ENCODE results near the gene SORCS3. TPM values are rescaled to one million over a fixed set of nuclear protein-coding genes. Genes with fewer than 3 reads are reported as not detected.

Gene SORCS3
- total and polyA plus RNA-seq, 2 experiments from 2014 or later: not detected

GRCh38 chr10:105274556-105275070, 633.5 kb downstream of the SORCS3 start:
- Histone ChIP-seq H4K20me1 (ENCODE audit: insufficient read depth) (no peaks in the 10 kb centered on the region), H3K36me3 (ENCODE audit: low read depth) (no peaks in the 10 kb centered on the region), H3K4me3 (no peak overlapping the region), H3K4me1 (ENCODE audit: insufficient read depth) (no peaks in the 10 kb centered on the region), H3K9ac (no peak overlapping the region), H3K9me2 (ENCODE audit: insufficient read depth) (no peaks in the 10 kb centered on the region), H2AFZ (no peak overlapping the region), H3K9me3 (ENCODE audit: low read depth) (no peaks in the 10 kb centered on the region), H3K27me3 (replicated peaks; ENCODE audit: insufficient read depth) (no peaks in the 10 kb centered on the region), H3F3A (ENCODE audit: insufficient read depth) (no peaks in the 10 kb centered on the region), H3K79me2 (ENCODE audit: insufficient read depth) (no peaks in the 10 kb centered on the region), H3K4me2 (ENCODE audit: unreplicated experiment) (no peak overlapping the region), H3K27ac (no peak overlapping the region)
- WGBS, 2 experiments (ENCODE audit: low coverage in 1 of 2, low lambda C conversion rate in 2 of 2, missing lambda C conversion rate in 2 of 2): 27 to 30% methylated on average over 3 of the region's 3 CpGs
- DNase-seq: no peak
- in situ Hi-C loops (cut with MboI): no loop called here
- no peak for TF ChIP-seq EZH2 (IDR thresholded peaks at IDR 0.05; ENCODE audit: insufficient read depth, poor library complexity, severe bottlenecking)
- no peak for TF ChIP-seq EZH2phosphoT487 (IDR thresholded peaks at IDR 0.05; ENCODE audit: insufficient read depth, low read depth)

- TF ChIP-seq EZH2 (IDR thresholded peaks at IDR 0.05; ENCODE audit: insufficient read depth, poor library complexity, severe bottlenecking): no peak
- no peak for TF ChIP-seq EZH2phosphoT487 (IDR thresholded peaks at IDR 0.05; ENCODE audit: insufficient read depth, low read depth)
- Histone ChIP-seq H3K9me3 (ENCODE audit: low read depth) (no peaks in the 10 kb centered on the region), H3K36me3 (ENCODE audit: low read depth) (no peaks in the 10 kb centered on the region), H3K4me1 (ENCODE audit: insufficient read depth) (no peaks in the 10 kb centered on the region), H3K9ac (no peak overlapping the region), H3K4me2 (ENCODE audit: unreplicated experiment) (no peak overlapping the region), H2AFZ (no peak overlapping the region), H3K27ac (no peak overlapping the region), H3K79me2 (ENCODE audit: insufficient read depth) (no peaks in the 10 kb centered on the region), H3K9me2 (ENCODE audit: insufficient read depth) (no peaks in the 10 kb centered on the region), H4K20me1 (ENCODE audit: insufficient read depth) (no peaks in the 10 kb centered on the region), H3K27me3 (replicated peaks; ENCODE audit: insufficient read depth) (no peaks in the 10 kb centered on the region), H3K4me3 (no peak overlapping the region), H3F3A (ENCODE audit: insufficient read depth) (no peaks in the 10 kb centered on the region)
- DNase-seq: no peak
- WGBS, 2 experiments (ENCODE audit: low coverage in 1 of 2, low lambda C conversion rate in 2 of 2, missing lambda C conversion rate in 2 of 2): 52 to 63% methylated on average over 7 of the region's 7 CpGs
- in situ Hi-C loops (cut with MboI): no loop called here
Measured at GRCh38 chr10:105278439-105278838, 637.3 kb downstream of the SORCS3 start.

GRCh38 chr10:105279101-105279500, 638.0 kb downstream of the SORCS3 start:
- no peaks in the 10 kb centered on the region for H3K79me2 ChIP-seq (ENCODE audit: insufficient read depth)
- H3K4me2 ChIP-seq (ENCODE audit: unreplicated experiment): no peak overlapping the region
- H3K9ac ChIP-seq: no peak overlapping the region
- H3K36me3 ChIP-seq (ENCODE audit: low read depth): no peaks in the 10 kb centered on the region
- no peak overlapping the region for H3K4me3 ChIP-seq
- H4K20me1 ChIP-seq (ENCODE audit: insufficient read depth): no peaks in the 10 kb centered on the region
- no peak overlapping the region for H3K27ac ChIP-seq
- no peaks in the 10 kb centered on the region for H3K9me2 ChIP-seq (ENCODE audit: insufficient read depth)
- DNase-seq: no peak
- no peaks in the 10 kb centered on the region for H3K9me3 ChIP-seq (ENCODE audit: low read depth)
- no peaks in the 10 kb centered on the region for H3K27me3 ChIP-seq (replicated peaks; ENCODE audit: insufficient read depth)
- no peaks in the 10 kb centered on the region for H3K4me1 ChIP-seq (ENCODE audit: insufficient read depth)
- TF ChIP-seq EZH2 (IDR thresholded peaks at IDR 0.05; ENCODE audit: insufficient read depth, poor library complexity, severe bottlenecking) (no peak), EZH2phosphoT487 (IDR thresholded peaks at IDR 0.05; ENCODE audit: insufficient read depth, low read depth) (no peak)
- no peak overlapping the region for H2AFZ ChIP-seq
- in situ Hi-C loops (cut with MboI): no loop called here
- H3F3A ChIP-seq (ENCODE audit: insufficient read depth): no peaks in the 10 kb centered on the region

GRCh38 chr10:105280895-105281294, 639.8 kb downstream of the SORCS3 start:
- TF ChIP-seq EZH2phosphoT487 (IDR thresholded peaks at IDR 0.05; ENCODE audit: insufficient read depth, low read depth) (no peak), EZH2 (IDR thresholded peaks at IDR 0.05; ENCODE audit: insufficient read depth, poor library complexity, severe bottlenecking) (no peak)
- 0% methylated on average over 1 of the region's 1 CpG for WGBS, 2 experiments (ENCODE audit: low coverage in 1 of 2, low lambda C conversion rate in 2 of 2, missing lambda C conversion rate in 2 of 2)
- Histone ChIP-seq H3K9ac (no peak overlapping the region), H2AFZ (no peak overlapping the region), H4K20me1 (ENCODE audit: insufficient read depth) (no peaks in the 10 kb centered on the region), H3K4me1 (ENCODE audit: insufficient read depth) (no peaks in the 10 kb centered on the region), H3K9me2 (ENCODE audit: insufficient read depth) (no peaks in the 10 kb centered on the region), H3F3A (ENCODE audit: insufficient read depth) (no peaks in the 10 kb centered on the region), H3K27me3 (replicated peaks; ENCODE audit: insufficient read depth) (no peaks in the 10 kb centered on the region), H3K27ac (no peak overlapping the region), H3K4me3 (no peak overlapping the region), H3K36me3 (ENCODE audit: low read depth) (no peaks in the 10 kb centered on the region), H3K79me2 (ENCODE audit: insufficient read depth) (no peaks in the 10 kb centered on the region), H3K9me3 (ENCODE audit: low read depth) (no peaks in the 10 kb centered on the region), H3K4me2 (ENCODE audit: unreplicated experiment) (no peak overlapping the region)
- in situ Hi-C loops (cut with MboI): no loop called here
- no peak for DNase-seq
